Activated naive CD8-positive, alpha-beta T cell (primary cell): ENCODE measurements around the gene PLB1.

Source experiments
- H3K27ac Mint-ChIP-seq: one replicate; pipeline ENCODE4 v1.8.0; 2021; ENCODE audit warnings: mixed read lengths
- H3K27me3 Mint-ChIP-seq: one replicate; pipeline ENCODE4 v1.8.0; 2021; ENCODE audit warnings: mixed read lengths
- H3K36me3 Mint-ChIP-seq: one replicate; pipeline ENCODE4 v1.8.0; 2021; ENCODE audit warnings: mixed read lengths
- H3K4me1 Mint-ChIP-seq: one replicate; pipeline ENCODE4 v1.8.0; 2021; ENCODE audit warnings: low read depth, mixed read lengths
- H3K4me3 Mint-ChIP-seq: one replicate; pipeline ENCODE4 v1.8.0; 2021; ENCODE audit warnings: mild to moderate bottlenecking, mixed read lengths
- H3K9me3 Mint-ChIP-seq: one replicate; pipeline ENCODE4 v1.8.0; 2021; ENCODE audit warnings: low read depth, mixed read lengths

PLB1 gene

DNA sequence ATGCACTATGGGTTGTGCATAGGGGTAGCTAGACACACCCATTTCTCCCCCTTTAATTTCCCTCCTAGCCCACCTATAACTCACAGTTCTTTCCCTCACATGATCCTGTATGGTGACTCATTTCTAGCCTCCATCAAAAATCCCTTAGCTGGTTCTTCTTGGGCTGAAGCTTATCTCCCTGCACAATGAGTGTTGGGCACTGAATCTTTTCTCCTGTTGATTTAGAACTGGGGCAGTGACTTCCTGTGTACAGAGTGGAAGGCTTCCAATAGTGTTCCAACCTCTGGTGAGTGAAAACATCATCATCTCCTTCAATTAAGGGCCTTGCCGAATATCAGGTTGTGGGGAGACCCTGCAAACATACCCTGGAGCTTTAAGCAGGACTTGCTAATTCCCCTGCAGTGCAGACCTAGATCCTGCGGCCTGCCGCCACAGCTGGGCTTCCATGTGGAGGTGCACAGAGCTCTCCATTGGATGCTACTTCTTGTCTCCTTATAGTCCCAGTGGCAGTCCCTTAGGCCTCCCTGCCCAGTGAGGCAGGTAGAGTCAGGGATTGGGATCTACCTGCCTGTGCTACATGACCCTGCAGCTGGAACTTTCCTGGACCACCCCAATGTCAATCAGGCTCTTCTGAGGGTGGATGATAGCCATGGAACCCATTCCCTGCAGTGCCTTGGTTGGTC lies 121.8 kb downstream of the PLB1 start:
- Mint-ChIP-seq H3K27ac (no peak overlapping the region), H3K4me3 (no peak overlapping the region)

DNA sequence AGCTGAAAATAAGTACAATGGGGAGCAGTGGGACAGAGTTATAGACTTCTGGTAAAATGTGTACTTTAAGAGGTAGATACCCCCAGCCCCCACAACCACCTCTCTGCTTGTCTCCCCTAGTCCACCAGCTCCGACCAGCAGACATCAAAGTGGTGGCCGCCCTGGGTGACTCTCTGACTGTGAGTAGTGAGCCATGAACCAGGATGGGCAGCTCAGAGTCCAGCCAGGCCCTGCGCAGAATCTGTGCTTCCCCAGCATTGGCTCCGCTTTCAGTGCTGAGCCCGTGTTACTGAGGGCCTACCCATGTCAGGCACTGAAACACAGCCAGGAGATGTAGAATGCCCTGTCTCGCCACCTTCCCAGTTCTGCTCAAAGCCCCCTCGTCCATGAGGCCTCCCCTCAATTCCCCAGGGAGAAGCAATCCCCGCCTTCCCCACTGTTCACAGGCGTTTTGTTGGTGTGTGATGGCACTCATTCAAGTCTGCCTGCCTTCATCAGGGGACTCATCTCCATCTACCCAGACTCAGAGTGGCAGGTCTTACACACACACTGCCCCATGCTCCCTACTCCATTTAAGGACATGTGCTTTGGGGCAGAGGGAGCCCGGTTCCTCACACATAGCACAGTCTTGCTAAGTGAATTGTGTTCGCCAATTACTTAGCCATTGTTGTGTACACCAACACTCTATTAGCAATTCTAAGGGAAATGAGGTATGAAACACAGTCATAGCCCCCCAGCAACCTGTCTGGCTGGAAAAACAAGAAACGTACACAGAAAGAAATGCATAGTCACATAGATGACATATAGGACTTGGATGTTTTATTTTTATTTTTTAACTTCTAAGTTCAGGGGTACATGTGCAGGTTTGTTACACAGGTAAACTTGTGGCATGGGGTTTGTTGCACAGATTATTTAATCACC lies 122.6 kb downstream of the PLB1 start:
- peak overlapping the region; percentile 96 for H3K27ac Mint-ChIP-seq
- H3K4me3 Mint-ChIP-seq = peak overlapping the region; percentile 4
- no peaks in the 10 kb centered on the region for H3K27me3 Mint-ChIP-seq
- H3K9me3 Mint-ChIP-seq = no peaks in the 10 kb centered on the region
- no peaks in the 10 kb centered on the region for H3K36me3 Mint-ChIP-seq
- H3K4me1 Mint-ChIP-seq = peaks cover 62% of the 10 kb centered on the region

More for the DNA sequence above, 121.8 kb downstream of the PLB1 start:
- H3K9me3 Mint-ChIP-seq = no peaks in the 10 kb centered on the region
- peaks cover 55% of the 10 kb centered on the region for H3K4me1 Mint-ChIP-seq
- no peaks in the 10 kb centered on the region for H3K27me3 Mint-ChIP-seq
- H3K36me3 Mint-ChIP-seq = no peaks in the 10 kb centered on the region

DNA sequence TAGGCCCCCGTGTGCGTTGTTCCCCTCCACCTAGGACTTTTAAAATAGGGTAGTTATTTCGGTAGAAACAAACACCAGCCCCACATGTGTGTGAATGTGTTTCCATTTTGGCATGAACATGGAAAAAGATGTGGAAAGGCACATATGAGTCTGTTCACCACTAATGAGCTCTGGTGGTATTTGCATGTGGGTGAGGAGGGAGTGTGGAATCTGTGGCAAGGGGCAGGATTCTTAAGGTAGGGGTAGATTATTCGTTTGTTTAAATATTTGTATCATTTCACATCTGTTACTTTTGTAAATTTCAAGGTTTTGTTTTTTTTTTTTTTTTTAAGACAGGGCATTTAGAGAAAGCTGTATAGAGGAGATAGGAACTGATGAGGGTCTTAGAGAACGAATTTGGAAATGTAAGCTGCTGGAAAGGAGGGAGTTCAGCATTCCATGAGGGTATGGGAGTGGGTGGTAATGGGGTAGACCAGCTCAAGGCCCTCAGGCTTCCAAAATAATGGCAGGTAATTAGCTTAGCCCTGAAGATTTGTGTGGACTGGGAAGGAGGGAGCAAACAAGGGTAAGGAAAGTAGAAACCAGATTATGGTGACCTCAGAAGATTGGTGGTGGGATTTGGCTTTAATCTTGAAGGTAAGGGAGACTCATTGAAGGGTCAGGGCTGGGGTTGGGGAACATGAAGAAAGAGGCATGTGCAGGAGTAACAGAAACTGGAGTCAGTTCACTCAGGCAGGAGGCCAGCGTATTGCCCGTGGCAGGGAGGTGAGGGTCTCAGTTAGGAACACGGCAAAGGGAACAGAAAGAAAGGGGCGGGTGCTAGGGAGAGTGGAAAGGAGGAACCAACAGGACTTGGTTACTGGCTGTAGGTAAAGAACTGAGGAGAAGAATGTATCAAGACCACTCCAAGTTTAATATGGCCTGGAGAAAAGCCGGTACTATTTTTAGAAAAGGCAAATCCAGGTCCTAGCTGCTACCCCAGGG lies 123.6 kb downstream of the PLB1 start:
- peaks cover 72% of the 10 kb centered on the region for H3K4me1 Mint-ChIP-seq
- no peaks in the 10 kb centered on the region for H3K9me3 Mint-ChIP-seq
- peak overlapping the region; percentile 76 for H3K4me3 Mint-ChIP-seq
- H3K27me3 Mint-ChIP-seq = no peaks in the 10 kb centered on the region
- H3K27ac Mint-ChIP-seq = peak overlapping the region; percentile 96
- peaks cover 3% of the 10 kb centered on the region for H3K36me3 Mint-ChIP-seq

DNA sequence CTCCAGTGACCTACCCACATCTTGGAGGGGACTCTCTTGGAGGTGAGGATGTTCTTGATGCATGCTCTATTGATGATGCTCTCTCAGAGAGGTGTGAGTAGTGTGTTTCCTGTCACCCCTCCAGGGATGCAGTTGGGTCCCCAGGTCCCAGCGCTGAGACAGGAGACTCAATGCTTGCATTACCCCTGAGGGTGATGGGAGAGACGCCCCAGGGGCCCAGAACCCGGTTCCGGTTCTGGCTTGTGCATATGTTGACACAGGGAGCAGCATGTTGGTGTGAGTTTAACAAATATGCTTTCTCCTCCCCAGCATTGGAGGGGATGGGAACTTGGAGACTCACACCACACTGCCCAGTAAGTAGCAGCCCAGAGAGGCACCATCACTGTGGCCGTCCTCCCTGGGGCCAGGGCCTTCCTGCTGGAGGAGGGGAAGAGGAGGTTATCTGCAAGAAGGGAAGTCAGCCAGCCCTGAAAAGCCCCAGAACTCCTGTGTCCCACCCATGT lies 124.5 kb downstream of the PLB1 start:
- Mint-ChIP-seq H3K36me3 (peaks cover 3% of the 10 kb centered on the region), H3K9me3 (no peaks in the 10 kb centered on the region), H3K4me3 (peak overlapping the region; percentile 76), H3K27ac (peak overlapping the region; percentile 96), H3K4me1 (peaks cover 81% of the 10 kb centered on the region), H3K27me3 (no peaks in the 10 kb centered on the region)

DNA sequence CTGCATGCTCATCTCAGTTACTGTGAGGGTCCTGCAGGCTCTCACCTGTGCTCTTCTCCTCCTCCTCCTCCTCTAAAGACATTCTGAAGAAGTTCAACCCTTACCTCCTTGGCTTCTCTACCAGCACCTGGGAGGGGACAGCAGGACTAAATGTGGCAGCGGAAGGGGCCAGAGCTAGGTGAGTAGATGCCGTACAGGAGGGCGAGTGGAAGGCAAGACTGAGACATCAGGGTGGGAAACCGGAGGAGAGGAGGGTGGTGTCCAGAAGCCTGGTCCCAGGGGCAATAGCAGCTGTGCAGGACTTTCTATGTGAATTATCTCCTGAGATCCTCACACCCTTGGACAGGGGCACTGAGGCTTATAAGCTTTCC lies 124.9 kb downstream of the PLB1 start:
- Mint-ChIP-seq H3K27ac (peak overlapping the region; percentile 96), H3K27me3 (no peaks in the 10 kb centered on the region), H3K9me3 (no peaks in the 10 kb centered on the region), H3K36me3 (peaks cover 3% of the 10 kb centered on the region), H3K4me3 (peak overlapping the region; percentile 76), H3K4me1 (peaks cover 85% of the 10 kb centered on the region)

DNA sequence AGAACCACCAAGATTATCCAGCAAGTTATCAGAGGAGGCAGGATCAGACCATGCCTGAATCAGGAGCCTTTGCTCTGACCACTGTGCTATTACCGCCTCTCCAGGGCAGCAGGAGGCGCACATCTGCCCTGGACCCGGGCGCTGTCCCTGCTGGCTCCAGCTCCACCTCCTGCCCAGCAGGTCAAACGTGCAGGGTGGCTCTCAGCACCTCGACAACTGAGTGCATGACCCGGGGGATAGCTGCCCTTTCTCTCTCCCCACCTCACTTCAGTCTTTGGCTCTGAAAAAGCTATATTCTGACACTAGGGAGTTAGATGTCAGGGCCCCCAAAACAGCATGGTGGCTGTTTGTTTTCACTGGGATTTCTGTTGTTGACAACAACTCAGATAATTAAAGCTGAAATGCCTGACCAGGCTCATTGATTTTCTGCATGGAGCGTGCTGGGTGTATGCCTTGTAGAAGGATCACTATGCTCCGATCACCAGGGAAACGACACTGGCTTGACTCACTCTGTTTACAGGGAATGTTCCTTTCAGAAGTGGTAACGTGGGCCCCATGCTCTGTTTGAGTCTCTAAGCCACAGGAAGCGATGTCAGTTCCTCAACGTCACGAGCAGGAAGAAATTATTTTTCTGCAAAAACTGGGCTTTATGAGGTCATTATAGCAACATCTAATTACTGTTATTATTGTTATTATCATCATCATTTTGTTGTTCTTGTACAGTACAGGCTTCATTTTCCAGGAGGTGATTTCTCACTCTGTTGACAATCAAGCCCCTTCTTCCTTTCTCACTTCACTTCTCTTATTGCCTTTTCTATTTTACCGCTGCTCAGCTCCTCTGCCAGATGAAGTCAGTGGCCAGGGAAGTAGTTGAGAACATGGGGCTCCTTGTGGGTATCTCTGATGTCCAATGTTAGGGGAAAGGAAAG lies 125.6 kb downstream of the PLB1 start:
- H3K4me1 Mint-ChIP-seq = peaks cover 91% of the 10 kb centered on the region

DNA sequence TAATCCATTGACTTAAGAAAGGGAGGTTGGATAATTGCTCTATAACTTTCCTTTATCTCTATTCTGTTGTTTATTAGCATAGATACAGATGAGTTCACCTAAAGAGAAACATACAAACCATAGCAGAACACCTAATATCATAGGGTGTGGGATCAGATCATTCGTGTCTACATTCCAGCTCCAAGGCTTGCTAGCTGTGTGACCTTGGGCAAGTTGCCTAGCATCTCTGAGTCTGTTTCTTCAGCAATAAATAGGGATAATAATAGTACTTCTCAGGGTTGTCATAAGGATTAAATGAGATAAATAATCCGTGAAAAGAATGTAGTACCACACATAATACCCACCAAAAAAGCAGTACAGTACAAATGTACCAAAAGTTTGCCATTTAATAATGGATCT lies 126.2 kb downstream of the PLB1 start:
- H3K36me3 Mint-ChIP-seq = peaks cover 3% of the 10 kb centered on the region
- H3K4me3 Mint-ChIP-seq = peak overlapping the region; percentile 76
- no peaks in the 10 kb centered on the region for H3K27me3 Mint-ChIP-seq
- peaks cover 97% of the 10 kb centered on the region for H3K4me1 Mint-ChIP-seq
- H3K9me3 Mint-ChIP-seq = no peaks in the 10 kb centered on the region
- peak overlapping the region; percentile 96 for H3K27ac Mint-ChIP-seq

More for the DNA sequence above, 125.6 kb downstream of the PLB1 start:
- H3K36me3 Mint-ChIP-seq = peaks cover 3% of the 10 kb centered on the region
- peak overlapping the region; percentile 96 for H3K27ac Mint-ChIP-seq
- H3K27me3 Mint-ChIP-seq = no peaks in the 10 kb centered on the region
- H3K9me3 Mint-ChIP-seq = no peaks in the 10 kb centered on the region
- peak overlapping the region; percentile 76 for H3K4me3 Mint-ChIP-seq

DNA sequence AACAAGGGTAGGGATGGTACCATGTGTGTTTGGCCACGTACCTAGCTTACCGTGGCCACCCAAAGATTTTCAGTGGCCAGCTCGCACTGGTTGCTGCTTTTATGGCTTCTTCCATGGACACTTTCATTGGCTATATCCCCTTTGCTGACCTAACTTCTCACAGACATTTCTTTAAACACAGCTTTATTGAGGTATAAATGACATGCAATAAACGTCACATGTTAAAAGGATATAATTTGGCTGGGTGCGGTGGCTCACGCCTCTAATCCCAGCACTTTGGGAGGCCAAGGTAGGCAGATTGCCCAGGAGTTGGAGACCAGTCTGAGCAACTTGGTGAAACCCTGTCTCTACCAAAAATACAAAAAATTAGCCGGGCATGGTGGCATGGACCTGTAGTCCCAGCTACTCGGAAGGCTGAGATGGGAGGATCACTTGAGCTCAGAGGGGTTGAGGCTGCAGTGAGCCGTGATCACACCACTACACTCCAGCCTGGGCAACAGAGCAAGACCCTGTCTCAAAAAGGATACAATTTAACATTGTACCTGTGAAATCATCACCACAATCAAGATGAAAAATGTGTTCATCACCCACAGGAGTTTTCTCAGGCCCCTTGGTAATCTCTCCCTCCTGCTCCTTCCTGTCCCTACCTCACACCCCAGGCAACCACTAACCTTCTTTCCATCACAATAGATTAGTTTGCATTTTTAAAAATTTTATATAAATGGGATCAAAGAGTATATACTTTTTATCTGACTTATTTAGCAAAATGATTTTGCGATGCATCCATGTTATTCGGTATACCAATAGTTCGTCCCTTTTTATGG lies 127.9 kb downstream of the PLB1 start:
- Mint-ChIP-seq H3K9me3 (no peaks in the 10 kb centered on the region), H3K4me1 (peaks cover 92% of the 10 kb centered on the region), H3K27me3 (no peaks in the 10 kb centered on the region), H3K4me3 (peak overlapping the region; percentile 85), H3K27ac (peak overlapping the region; percentile 97), H3K36me3 (peaks cover 3% of the 10 kb centered on the region)

DNA sequence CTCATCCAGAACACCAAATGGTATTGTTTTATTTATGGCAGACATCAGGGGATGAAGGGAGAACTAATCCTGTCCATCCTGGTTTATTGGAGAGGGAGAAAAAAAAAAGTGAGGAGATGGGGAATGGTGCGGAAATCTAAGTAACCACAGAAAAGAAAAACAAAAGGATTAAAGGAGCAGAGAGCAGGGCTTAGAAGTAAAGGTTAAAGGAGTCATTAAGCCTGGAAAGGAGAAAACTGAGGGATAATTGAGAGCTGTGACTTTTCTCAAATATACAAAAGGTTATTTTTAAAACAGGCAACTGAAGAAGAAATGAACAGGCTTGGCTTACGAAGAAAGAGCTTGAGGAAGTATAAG lies 128.6 kb downstream of the PLB1 start:
- H3K4me3 Mint-ChIP-seq = peak overlapping the region; percentile 85
- peaks cover 86% of the 10 kb centered on the region for H3K4me1 Mint-ChIP-seq
- peaks cover 3% of the 10 kb centered on the region for H3K36me3 Mint-ChIP-seq

DNA sequence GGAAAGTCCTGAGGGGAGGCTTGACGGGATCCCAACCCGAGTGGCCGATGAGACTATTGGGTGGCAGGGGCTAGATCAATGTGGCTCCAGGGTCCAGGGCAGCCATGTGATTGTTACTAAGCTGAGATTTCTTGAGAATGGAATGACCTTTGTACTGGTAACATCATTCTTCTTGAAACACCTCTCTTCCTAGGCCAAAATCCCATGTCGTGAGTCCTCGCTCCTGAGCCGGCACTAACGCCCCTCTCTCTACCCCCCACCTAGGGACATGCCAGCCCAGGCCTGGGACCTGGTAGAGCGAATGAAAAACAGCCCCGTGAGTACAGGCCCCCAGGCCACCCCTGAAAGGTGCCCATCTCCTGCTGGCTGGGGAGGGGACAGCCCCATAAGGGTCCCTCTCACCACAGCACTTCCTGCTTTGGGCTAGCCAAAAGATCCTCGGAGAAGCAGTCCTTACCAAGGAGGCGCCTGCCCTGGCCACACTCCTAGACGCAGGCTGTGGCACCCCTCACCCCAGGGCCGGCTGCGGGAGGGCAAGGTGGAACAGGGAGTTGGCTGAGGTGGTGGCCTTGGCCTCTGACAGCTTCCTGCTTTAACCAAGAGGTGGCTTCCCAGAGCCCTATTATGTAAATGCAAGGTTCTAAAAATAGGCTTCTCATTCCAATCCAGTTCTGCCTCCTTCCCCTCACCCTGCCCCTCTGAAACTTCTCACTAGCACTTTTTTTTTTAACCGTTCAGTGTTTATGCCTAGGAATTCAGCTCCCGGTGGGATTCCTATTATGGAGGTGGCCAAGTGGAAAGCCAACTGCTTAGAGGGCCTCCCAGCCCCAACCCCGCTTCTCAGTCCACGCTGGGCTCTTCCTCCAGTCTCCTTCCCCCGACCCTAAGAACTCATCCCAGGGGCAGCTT lies 129.2 kb downstream of the PLB1 start:
- Mint-ChIP-seq H3K4me3 (peak overlapping the region; percentile 85), H3K27me3 (no peaks in the 10 kb centered on the region), H3K36me3 (peaks cover 3% of the 10 kb centered on the region), H3K27ac (peak overlapping the region; percentile 97), H3K9me3 (no peaks in the 10 kb centered on the region), H3K4me1 (peaks cover 80% of the 10 kb centered on the region)

More for the DNA sequence above, 128.6 kb downstream of the PLB1 start:
- no peaks in the 10 kb centered on the region for H3K9me3 Mint-ChIP-seq
- H3K27ac Mint-ChIP-seq = peak overlapping the region; percentile 97
- no peaks in the 10 kb centered on the region for H3K27me3 Mint-ChIP-seq

DNA sequence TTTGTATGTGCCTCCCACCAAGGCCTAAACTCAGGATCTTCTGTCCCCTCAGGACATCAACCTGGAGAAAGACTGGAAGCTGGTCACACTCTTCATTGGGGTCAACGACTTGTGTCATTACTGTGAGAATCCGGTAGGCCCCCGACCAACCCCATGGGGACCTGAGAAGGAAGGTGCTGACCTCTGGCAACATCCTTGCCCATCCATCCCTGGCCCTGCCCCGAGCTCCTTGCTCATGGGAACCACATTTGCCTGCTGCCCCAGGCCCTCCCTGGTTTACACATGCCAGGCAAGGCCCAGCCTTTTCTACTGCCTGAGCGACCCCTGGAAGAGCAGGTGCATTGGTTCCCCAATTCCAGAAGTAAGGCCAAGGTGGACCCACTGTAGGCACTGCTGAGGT lies 130.5 kb downstream of the PLB1 start:
- no peaks in the 10 kb centered on the region for H3K9me3 Mint-ChIP-seq
- no peak overlapping the region for H3K4me3 Mint-ChIP-seq
- H3K27me3 Mint-ChIP-seq = no peaks in the 10 kb centered on the region
- peaks cover 68% of the 10 kb centered on the region for H3K4me1 Mint-ChIP-seq
- H3K36me3 Mint-ChIP-seq = peaks cover 3% of the 10 kb centered on the region
- peak overlapping the region; percentile 97 for H3K27ac Mint-ChIP-seq

DNA sequence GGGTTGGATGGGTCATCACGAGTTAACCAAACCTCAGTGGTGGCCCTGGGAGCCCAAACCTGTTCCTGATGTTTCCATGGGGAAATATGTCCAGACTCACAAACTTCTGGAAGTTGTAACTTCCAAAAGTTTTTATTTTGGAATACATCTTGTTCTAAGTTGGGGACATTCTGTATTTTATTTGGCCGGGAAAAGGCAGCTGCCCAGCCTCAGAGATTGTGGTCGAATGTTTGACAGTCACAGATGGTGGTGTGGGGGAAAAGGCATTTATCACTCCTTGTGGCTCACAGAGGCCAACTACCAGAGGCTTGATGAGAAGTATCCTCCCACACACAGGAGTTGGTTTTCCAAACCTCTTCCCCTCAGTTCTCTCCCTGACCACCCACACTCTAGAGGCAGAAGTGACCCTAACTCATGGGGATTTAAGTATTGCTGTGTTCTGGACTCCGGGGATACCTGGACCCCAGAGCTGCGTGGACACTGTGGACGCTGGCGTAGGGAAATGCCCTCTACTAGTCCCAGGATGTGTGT lies 131.1 kb downstream of the PLB1 start:
- Mint-ChIP-seq H3K36me3 (peaks cover 3% of the 10 kb centered on the region), H3K4me3 (no peak overlapping the region), H3K9me3 (no peaks in the 10 kb centered on the region), H3K27me3 (no peaks in the 10 kb centered on the region), H3K4me1 (peaks cover 63% of the 10 kb centered on the region), H3K27ac (peak overlapping the region; percentile 47)
